Mucosa of rectum (tissue), 2 donors: ENCODE results near the gene CDKL1.
"Not testable (repeated sequence)": the region's sequence is repeated elsewhere in the genome, so short reads cannot be mapped to it uniquely, and the experiment has no call there.

Experiments
- H3K27ac ChIP-seq, 2 donors: one replicate each; pipeline ENCODE4 v1.7.0; 2013; ENCODE audit warnings: inconsistent platforms in 2 of 2, low read depth in 2 of 2, low read length in 2 of 2
- H3K27me3 ChIP-seq, 2 donors: one replicate each; pipeline ENCODE4 v1.7.0; 2013; ENCODE audit warnings: low read length in 2 of 2; ENCODE audit not compliant: control insufficient read depth in 2 of 2, insufficient read depth in 2 of 2
- H3K36me3 ChIP-seq, 2 donors: one replicate each; pipeline ENCODE4 v1.7.0; 2013; ENCODE audit warnings: low read length in 2 of 2; ENCODE audit not compliant: control insufficient read depth in 2 of 2, insufficient read depth in 2 of 2
- H3K4me1 ChIP-seq, 2 donors: one replicate each; pipeline ENCODE4 v1.7.0; 2013; ENCODE audit warnings: low read length in 2 of 2, mild to moderate bottlenecking in 1 of 2; ENCODE audit not compliant: control insufficient read depth in 2 of 2, insufficient read depth in 2 of 2
- H3K4me3 ChIP-seq, 2 donors: one replicate each; pipeline ENCODE4 v1.7.0; 2013; ENCODE audit warnings: low read length in 2 of 2
- H3K9ac ChIP-seq, 2 donors: one replicate each; pipeline ENCODE4 v1.7.0; 2013; ENCODE audit warnings: low read length in 2 of 2, low read depth in 1 of 2, mild to moderate bottlenecking in 1 of 2
- H3K9me3 ChIP-seq, 2 donors: one replicate each; pipeline ENCODE4 v1.7.0; 2013; ENCODE audit warnings: low read length in 2 of 2; ENCODE audit not compliant: control insufficient read depth in 2 of 2
- donor health status: healthy.
- donor health status: Normal muscosa, but diverticular disease.

CDKL1 gene

GRCh38 chr14:50373959-50374358, 22.7 kb downstream of the CDKL1 start:
- peaks cover 2 to 4% of the 10 kb centered on the region in 2 donors for H3K4me1 ChIP-seq
- H3K27ac ChIP-seq: no peak overlapping the region
- H3K9me3 ChIP-seq: no peaks in the 10 kb centered on the region
- H3K27me3 ChIP-seq: no peaks in the 10 kb centered on the region
- H3K9ac ChIP-seq: no peak overlapping the region
- H3K4me3 ChIP-seq: no peak overlapping the region
- peaks cover 0 to under 1% of the 10 kb centered on the region in 2 donors for H3K36me3 ChIP-seq

GRCh38 chr14:50371546-50371945, 25.1 kb downstream of the CDKL1 start:
- no peaks in the 10 kb centered on the region for H3K36me3 ChIP-seq
- H3K27me3 ChIP-seq: no peaks in the 10 kb centered on the region
- no peak overlapping the region for H3K27ac ChIP-seq

GRCh38 chr14:50366589-50366988, 30.1 kb downstream of the CDKL1 start:
- peaks cover 16 to 31% of the 10 kb centered on the region in 2 donors for H3K4me1 ChIP-seq
- H3K27ac ChIP-seq: peak overlapping the region; percentile 76 to 78

More at GRCh38 chr14:50371546-50371945, 25.1 kb downstream of the CDKL1 start:
- peaks cover 2 to 9% of the 10 kb centered on the region in 2 donors for H3K4me1 ChIP-seq
- no peak overlapping the region for H3K9ac ChIP-seq
- H3K4me3 ChIP-seq: no peak overlapping the region
- H3K9me3 ChIP-seq: no peaks in the 10 kb centered on the region

GRCh38 chr14:50366115-50366514, 30.6 kb downstream of the CDKL1 start:
- no peaks in the 10 kb centered on the region for H3K9me3 ChIP-seq
- no peaks in the 10 kb centered on the region for H3K36me3 ChIP-seq
- no peak overlapping the region for H3K9ac ChIP-seq
- peak overlapping the region; percentile 76 to 78 for H3K27ac ChIP-seq
- no peaks in the 10 kb centered on the region for H3K27me3 ChIP-seq
- H3K4me3 ChIP-seq: no peak overlapping the region
- peaks cover 16 to 31% of the 10 kb centered on the region in 2 donors for H3K4me1 ChIP-seq

More at GRCh38 chr14:50366589-50366988, 30.1 kb downstream of the CDKL1 start:
- H3K9ac ChIP-seq: no peak overlapping the region
- no peaks in the 10 kb centered on the region for H3K9me3 ChIP-seq
- H3K4me3 ChIP-seq: no peak overlapping the region
- no peaks in the 10 kb centered on the region for H3K27me3 ChIP-seq
- H3K36me3 ChIP-seq: no peaks in the 10 kb centered on the region

- peaks cover 16 to 31% of the 10 kb centered on the region in 2 donors for H3K4me1 ChIP-seq
- H3K27ac ChIP-seq: peak overlapping the region; percentile 76 to 78
- H3K9me3 ChIP-seq: not testable (repeated sequence)
Measured at GRCh38 chr14:50365572-50365971, 31.1 kb downstream of the CDKL1 start.

GRCh38 chr14:50364792-50365191, 31.9 kb downstream of the CDKL1 start:
- Histone ChIP-seq H3K4me1 (peaks cover 16 to 31% of the 10 kb centered on the region in 2 donors), H3K27me3 (no peaks in the 10 kb centered on the region), H3K4me3 (no peak overlapping the region), H3K27ac (peak overlapping the region; percentile 78 to 80), H3K36me3 (no peaks in the 10 kb centered on the region), H3K9ac (no peak overlapping the region), H3K9me3 (no peaks in the 10 kb centered on the region)

More at GRCh38 chr14:50365572-50365971, 31.1 kb downstream of the CDKL1 start:
- H3K4me3 ChIP-seq, H3K36me3 ChIP-seq, H3K27me3 ChIP-seq, H3K9ac ChIP-seq: not testable (repeated sequence)

GRCh38 chr14:50363714-50364111, 33.0 kb downstream of the CDKL1 start:
- peaks cover 16 to 31% of the 10 kb centered on the region in 2 donors for H3K4me1 ChIP-seq
- H3K36me3 ChIP-seq: peaks cover 0 to 2% of the 10 kb centered on the region in 2 donors
- no peaks in the 10 kb centered on the region for H3K9me3 ChIP-seq
- H3K27me3 ChIP-seq: no peaks in the 10 kb centered on the region
- H3K27ac ChIP-seq: peak overlapping the region; percentile 78 to 81
- H3K9ac ChIP-seq: peak overlapping the region; percentile 3 to 36
- H3K4me3 ChIP-seq: peak overlapping the region; percentile 7 to 76

GRCh38 chr14:50362764-50363713, 33.6 kb downstream of the CDKL1 start:
- Histone ChIP-seq H3K4me3 (peak overlapping the region; percentile 7 to 76), H3K9ac (peak overlapping the region; percentile 34 to 36), H3K27me3 (no peaks in the 10 kb centered on the region), H3K36me3 (peaks cover 3 to 4% of the 10 kb centered on the region in 2 donors), H3K9me3 (no peaks in the 10 kb centered on the region), H3K27ac (peak overlapping the region; percentile 78 to 81), H3K4me1 (peaks cover 16 to 31% of the 10 kb centered on the region in 2 donors)

- not testable (repeated sequence) for H3K9me3 ChIP-seq, H3K4me3 ChIP-seq, H3K9ac ChIP-seq, H3K27me3 ChIP-seq, H3K27ac ChIP-seq, H3K36me3 ChIP-seq
- H3K4me1 ChIP-seq: peaks cover 16 to 28% of the 10 kb centered on the region in 2 donors
Measured at GRCh38 chr14:50361473-50362403, 34.9 kb downstream of the CDKL1 start.
